HG03135 (cell line): ENCODE results near the gene DENND6B.

Experiments
- ATAC-seq: cut with Tn5 transposase; IDR thresholded peaks from one replicate; pipeline ENCODE4 v1.9.1; 2021; ENCODE audit warnings: mild to moderate bottlenecking, moderate library complexity; ENCODE audit not compliant: unreplicated experiment

Gene DENND6B

GRCh38 chr22:50316114-50317065, 10.4 kb downstream of the DENND6B start:
- ATAC-seq: no peak

GRCh38 chr22:50315289-50316113, 11.3 kb downstream of the DENND6B start:
- ATAC-seq: no peak

GRCh38 chr22:50314455-50315288, 12.1 kb downstream of the DENND6B start:
- ATAC-seq: peak; percentile 69

- no peak for ATAC-seq
These were observed 12.7 kb downstream of the DENND6B start for GRCh38 chr22:50314081-50314454.

- ATAC-seq: no peak
These were observed 13.2 kb downstream of the DENND6B start for GRCh38 chr22:50313600-50313999.

- ATAC-seq: no peak
These were observed 13.8 kb downstream of the DENND6B start for GRCh38 chr22:50313021-50313420.

GRCh38 chr22:50312371-50312770, 14.4 kb downstream of the DENND6B start:
- ATAC-seq: no peak

GRCh38 chr22:50311606-50312351, 15.0 kb downstream of the DENND6B start:
- ATAC-seq: no peak

GRCh38 chr22:50310949-50311444, 15.8 kb downstream of the DENND6B start:
- ATAC-seq: no peak

- no peak for ATAC-seq
These were observed 16.6 kb downstream of the DENND6B start for GRCh38 chr22:50310031-50310722.

- no peak for ATAC-seq
These were observed 17.2 kb downstream of the DENND6B start for GRCh38 chr22:50309601-50309991.

GRCh38 chr22:50308986-50309600, 17.7 kb downstream of the DENND6B start:
- ATAC-seq: no peak

- ATAC-seq: no peak
These were observed 18.2 kb downstream of the DENND6B start for GRCh38 chr22:50308597-50308935.

- no peak for ATAC-seq
These were observed 18.8 kb downstream of the DENND6B start for GRCh38 chr22:50307890-50308596.

GRCh38 chr22:50306753-50307749, 19.8 kb downstream of the DENND6B start, which contains the start of gene PLXNB2:
Gene PLXNB2 (minus strand): TSS chr22:50307646. CDS start chr22:50290584, 17,062 bp downstream.
- no peak for ATAC-seq

GRCh38 chr22:50305923-50306566, 20.8 kb downstream of the DENND6B start:
- ATAC-seq: no peak
